Activated CD4-positive, alpha-beta T cell treated with anti-CD3 and anti-CD28 coated beads for 24 hours (primary cell): ENCODE results near the gene CLTB.

Source experiments
- DNase-seq, 2 donors: peaks; one replicate each; pipeline ENCODE4 v3.0.0-alpha.2; 2020; ENCODE audit warnings: low read depth in 2 of 2

Gene CLTB

DNA sequence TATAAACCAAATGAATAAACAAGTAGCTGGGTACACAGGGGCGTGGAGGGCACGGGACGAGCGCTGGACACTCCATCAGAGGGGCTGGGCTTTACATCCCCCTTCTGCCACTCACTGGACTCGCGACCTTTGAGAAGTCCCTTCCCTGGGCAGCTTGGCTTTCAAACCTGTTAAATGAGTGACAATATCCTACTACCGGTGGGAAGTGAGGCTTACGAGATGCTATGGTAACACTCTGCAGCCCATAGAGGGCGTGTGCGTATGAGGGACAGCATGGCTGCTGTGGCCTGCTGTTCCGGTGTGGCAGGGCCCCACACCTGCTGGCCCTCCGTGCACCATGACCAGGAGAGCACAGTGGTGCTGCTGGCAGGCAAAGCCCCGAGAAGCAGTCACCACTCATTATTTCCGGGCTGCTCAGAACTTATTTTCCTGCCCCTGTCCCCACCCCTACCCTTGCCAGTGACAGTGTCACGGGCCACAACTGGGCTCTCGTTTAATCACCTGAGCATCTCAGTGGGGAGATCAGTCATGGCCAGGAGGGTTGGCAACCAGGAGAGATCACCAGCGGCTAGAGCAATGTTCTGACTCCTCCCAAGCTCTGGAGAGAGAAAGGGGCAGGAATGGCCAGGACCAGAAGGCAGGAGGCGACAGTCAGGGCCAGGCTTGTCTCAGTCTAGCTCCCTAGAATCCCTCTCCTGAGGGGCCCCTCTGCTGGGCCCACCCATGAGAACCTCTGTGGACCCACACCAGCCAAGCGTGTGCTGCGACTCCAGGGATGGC lies 10.5 kb downstream of the CLTB start:
- DNase-seq: no peak

GRCh38 chr5:176401281-176402205 lies 14.8 kb downstream of the CLTB start:
- DNase-seq: no peak

DNA sequence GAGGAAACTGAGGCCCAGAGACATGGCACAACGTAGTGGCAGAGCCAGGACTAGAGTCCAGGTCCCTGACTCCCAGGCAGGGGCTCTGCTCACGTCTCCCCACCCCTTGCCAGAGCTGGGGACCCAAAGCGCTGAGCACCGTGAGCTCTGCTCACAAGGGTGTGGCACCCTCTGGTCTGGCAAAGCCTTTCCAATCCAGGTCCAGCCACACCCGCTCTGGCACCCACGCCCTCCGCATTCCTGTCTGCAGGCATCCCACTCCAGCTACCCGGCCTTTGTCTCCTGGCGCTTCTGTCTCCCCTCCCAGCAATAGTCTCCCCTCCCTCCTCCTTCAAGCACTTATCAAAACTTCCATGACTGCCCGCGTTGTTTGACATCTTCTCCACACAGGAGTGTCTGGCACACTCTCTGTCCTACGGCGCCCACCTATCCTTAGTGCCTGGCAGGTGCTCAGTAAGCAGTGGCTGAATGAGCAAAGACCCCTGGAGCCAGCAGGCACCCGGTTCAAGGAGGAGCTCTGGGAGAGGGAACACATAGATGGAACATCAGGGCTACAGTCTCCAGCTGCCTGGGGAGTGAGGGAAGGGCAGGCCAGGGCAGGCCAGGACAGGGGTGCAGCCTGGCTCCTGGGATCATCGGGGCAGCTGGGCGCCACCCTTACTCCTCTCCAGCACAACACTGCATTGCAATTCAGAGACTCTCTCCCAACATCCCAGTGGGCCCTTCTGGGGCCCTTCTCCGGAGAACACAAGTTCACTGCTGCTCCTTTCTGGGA lies 15.8 kb downstream of the CLTB start:
- DNase-seq: no peak

GRCh38 chr5:176397736-176398420 lies 18.5 kb downstream of the CLTB start:
- no peak for DNase-seq

DNA sequence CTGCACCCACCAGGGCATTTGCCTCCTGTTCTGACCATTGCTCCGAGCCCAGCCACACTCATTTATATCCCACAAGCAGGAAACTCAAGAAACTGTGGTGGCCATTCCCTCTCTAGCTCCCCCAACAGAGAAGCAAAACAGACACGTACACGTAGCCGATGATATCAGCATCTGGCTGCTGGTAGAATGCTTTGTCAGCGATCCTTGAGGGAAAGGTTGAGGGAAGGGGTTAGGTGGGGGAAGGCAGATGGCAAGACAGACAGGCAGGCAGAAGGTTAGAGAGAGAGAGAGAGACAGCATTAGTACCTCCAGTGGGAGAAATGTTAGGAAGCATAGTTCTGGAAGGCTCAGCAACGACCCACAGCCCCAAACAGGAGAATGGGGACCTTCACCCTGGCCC lies 20.0 kb downstream of the CLTB start:
- DNase-seq: no peak

DNA sequence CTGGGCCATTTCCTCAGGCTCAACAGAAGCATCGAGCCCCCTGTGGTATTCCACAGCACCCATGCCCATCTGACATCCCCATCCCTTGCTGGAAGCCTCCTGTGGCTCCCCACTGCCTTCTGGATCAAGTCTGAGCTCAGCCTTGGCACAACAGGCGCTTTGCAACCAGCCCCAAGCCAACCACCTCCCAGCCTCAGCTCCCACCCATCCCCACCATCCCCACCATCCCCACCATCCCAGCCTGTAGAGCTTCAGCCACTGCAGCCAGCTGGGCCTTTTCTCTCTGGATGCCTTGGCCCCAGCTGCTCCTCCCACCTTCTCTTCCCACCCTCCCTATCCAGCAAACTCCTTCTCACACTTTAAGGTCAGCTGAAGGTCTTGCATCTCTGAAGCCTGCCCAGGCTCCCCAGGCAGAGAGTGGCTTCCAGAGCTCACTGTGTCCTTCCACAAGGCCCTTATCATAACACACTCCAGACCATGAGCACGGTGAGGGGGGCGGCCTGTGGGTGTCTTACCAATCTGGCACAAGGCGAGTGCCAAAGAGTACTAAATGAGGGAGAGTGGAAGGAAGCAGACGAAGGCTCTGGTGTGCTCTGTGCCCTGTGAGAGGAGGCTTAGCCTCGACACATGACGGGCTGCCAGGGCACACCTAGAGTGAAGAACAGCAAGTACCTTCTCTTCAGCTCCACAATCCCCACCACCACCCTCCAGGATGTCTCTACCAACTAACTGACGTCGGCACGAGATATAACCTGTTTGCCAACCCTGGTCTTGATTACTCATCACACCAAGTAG lies 21.3 kb downstream of the CLTB start:
- DNase-seq: no peak

GRCh38 chr5:176394096-176394495 lies 22.2 kb downstream of the CLTB start:
- no peak for DNase-seq

GRCh38 chr5:176392526-176392925 lies 23.8 kb downstream of the CLTB start:
- DNase-seq: no peak

- no peak for DNase-seq
Measured at GRCh38 chr5:176391999-176392398, 24.3 kb downstream of the CLTB start.

DNA sequence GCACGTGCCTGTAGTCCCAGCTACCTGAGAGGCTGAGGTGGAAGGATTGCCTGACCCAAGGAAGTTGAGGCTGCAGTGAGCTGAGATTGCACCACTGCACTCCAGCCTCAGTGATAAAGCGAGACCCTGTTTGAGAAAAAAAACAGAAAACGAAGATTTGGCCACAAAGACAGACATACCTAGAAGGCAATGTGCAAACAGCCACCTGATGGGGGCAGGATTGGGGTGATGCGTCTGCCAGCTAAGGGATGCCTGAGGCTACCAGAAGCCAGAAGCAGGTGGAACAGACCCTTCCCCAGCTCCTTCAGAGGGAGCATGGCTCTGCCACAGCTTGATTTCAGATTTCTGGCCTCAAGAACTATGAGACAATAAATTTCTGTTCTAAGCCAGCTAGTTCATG lies 24.9 kb downstream of the CLTB start:
- no peak for DNase-seq

- no peak for DNase-seq
Measured at GRCh38 chr5:176389135-176390123, 26.9 kb downstream of the CLTB start.

- DNase-seq: peak; percentile 100
Measured at GRCh38 chr5:176388444-176389134, 27.8 kb downstream of the CLTB start, which contains the start of the genes HIGD2A and NOP16. TSS of gene HIGD2A (plus strand) at chr5:176388751. CDS start at chr5:176388820, 69 bp downstream. TSS of gene NOP16 (minus strand) at chr5:176388598. CDS start at chr5:176388539, 59 bp downstream.

DNA sequence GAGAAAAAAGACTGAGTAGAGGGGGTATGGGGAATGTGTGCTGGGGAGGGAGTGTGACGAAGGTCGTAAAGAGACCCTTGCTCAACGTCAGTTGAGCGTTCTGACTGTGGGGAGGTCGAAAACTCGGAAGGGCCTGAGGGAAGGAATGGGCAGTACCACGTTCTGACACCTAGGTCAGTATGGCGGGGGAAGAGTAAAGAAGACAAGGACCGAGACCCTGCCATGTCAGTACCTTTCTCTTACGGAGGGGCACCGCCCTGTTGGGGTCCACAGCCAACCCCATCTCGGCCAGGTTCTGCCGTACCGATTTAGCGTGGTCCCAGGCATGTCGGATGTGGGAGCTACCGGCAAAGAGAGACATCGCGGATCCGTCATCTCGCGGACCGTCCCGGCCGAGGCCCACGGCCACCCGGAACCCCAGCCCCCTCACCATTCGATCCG lies 28.3 kb downstream of the CLTB start:
- peak in 1 of 2 donors; percentile 4 for DNase-seq

GRCh38 chr5:176387384-176387925 lies 28.9 kb downstream of the CLTB start:
- DNase-seq: no peak

DNA sequence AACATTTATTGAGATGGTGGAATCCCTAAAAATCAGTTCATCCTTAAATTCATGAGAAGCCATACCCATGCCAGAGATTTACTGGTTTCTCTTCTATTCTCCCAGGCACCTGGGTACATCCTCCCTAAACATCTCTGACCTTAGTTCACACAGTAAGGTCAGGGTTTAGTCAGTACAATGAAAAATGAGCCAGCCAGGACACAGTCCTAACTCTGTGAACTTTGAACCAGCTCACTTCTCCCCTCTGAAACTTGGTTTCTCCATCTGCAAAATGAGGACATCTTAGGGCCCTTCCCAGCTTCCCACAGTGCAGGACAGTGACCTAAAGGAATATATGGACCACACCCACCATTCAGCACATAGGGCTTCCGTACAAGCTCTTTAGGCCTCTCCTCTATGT lies 29.8 kb downstream of the CLTB start:
- no peak for DNase-seq

DNA sequence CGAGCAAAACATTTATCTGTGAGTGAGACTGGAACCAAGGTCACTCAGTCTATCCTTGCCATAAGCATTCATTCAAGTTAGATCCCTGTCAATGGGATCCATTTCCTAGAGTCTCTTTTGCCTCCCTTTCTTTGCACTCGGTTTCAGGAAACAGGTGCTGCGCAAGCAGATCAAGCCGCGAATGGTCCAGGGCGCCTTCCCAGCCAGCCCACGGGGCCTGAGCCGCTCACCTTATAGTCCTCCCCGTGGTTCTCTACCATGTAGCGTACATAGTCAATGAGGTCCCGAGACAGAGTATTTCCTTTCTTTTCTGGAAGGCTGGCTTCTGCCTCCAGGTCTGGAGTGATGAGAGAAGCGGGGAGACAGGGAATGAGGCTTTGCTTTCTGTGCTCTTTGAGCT lies 31.3 kb downstream of the CLTB start:
- DNase-seq: no peak

- no peak for DNase-seq
Measured at GRCh38 chr5:176384366-176384930, 31.9 kb downstream of the CLTB start.

- DNase-seq: no peak
Measured at GRCh38 chr5:176383961-176384360, 32.4 kb downstream of the CLTB start.
